GM19455 (cell line): ENCODE measurements around the gene HLA-A.

ENCODE experiments used
- ATAC-seq: cut with Tn5 transposase; IDR thresholded peaks from one replicate; pipeline ENCODE4 v1.9.1; 2021; ENCODE audit not compliant: unreplicated experiment

The HLA-A gene

DNA sequence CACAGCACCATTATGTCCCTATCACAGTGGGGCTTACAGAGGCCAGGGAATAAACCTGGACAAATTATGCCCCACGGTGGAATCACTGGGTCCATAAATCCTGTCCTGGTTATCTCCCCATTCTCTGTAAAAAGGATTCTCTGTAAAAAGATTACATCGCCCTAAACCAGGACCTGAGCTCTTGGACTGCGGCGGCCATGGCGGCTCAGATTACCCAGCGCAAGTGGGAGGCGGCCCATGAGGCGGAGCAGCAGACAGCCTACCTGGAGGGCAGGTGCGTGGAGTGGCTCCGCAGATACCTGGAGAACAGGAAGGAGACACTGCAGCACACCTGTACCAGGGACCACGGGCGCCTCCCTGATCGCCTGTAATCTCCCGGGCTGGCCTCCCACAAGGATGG lies 8.4 kb upstream of the HLA-A start:
- ATAC-seq, result no peak

DNA sequence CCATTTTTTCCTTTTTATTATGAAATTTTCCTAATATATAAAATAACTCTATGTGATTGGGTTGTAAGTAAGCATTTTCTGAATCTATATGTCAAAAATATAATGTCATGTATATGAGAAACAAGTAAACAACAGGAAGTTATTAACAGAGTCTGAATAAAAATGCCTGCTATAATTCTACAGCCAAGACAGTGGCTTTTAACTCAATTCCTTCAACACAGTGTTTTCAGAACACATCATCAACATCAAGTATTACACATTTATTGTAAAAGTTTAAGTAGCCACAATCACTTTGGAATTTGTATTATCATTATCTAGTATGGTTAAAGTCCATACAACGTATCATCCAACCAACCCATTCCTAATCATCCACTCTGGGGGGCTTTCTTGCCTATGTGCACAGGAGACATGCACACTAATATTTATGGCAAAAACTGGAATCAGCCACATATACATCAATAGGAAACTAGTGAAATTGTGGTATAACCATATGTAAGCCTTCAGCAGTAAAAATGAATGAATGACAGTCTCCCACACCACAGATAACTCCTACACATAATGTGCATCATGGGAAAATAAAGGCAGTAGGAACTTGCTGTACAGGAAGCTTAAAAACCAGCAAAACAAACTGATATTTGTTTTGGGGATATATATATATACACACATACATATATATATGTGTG lies 6.9 kb upstream of the HLA-A start:
- no peak for ATAC-seq

DNA sequence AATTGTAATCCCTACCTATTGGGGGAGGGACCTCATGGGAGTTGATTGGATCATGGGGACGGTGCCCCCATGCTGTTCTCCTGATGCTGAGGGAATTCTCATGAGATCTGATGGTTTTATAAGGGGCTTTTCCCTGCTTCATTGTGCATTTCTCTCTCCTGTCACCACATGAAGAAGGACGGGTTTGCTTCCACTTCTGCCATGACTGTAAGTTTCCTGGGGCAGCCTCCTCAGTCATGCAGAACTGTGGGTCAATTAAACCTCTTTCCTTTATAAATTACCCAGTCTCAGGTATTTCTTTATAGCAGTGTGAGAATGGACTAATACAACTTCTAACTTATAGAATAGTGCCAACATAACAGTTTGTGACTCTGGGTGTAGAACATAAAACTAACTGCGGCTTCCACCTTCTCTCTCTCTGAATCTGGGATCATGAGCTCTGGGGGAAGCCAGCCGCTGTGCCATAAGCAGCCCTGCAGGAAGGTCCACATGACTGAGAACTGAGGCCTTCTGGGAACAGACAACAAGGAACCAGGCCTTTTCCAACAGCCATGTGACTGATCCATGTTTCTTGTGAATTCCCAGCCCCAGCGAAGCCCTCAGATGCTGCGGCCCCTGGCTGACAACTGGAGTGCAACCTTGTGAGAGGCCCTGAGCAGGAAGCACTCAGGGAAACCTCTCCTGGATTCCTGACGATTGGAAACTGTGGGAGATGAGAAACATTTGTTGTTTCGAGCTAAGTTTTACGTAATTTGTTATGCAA lies 3.4 kb upstream of the HLA-A start:
- ATAC-seq, result no peak

DNA sequence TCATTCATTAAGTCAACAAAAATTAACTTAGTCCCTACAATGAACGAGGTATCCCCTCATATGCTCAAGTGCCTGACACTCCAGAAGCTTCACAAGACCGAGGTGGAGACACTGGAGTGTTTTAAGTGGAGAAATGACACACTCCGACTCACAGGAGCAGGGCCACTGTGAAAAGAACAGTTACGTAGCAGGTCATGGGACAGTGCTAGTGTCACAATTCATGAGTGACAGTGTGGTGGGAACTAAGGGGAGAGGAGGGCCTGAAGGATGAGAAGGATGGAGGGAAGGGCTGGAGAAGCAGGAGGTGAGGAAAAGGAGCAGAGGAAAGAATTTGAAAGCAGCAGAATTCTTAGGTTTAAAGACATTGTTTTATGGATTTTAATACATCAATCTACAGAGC lies 1.3 kb upstream of the HLA-A start:
- ATAC-seq, result no peak

DNA sequence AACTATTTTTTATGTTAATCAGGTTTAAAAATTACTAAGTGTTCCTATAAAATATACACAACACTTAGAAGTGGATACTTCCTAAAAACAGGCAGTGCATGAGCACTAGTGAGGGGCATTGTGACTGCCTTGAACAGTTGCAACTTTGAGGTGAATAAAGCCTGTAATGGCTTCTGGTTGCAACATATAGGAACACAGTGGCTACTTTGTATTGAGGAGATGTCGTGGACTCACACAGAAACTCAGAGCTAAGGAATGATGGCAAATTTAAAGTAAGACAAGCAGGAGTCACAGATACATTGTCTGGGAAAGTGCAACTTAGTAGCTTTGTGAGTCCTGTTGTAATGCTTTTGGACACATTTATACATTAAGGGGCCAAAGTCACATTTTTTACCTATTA lies 861 bp upstream of the HLA-A start:
- ATAC-seq, result no peak

DNA sequence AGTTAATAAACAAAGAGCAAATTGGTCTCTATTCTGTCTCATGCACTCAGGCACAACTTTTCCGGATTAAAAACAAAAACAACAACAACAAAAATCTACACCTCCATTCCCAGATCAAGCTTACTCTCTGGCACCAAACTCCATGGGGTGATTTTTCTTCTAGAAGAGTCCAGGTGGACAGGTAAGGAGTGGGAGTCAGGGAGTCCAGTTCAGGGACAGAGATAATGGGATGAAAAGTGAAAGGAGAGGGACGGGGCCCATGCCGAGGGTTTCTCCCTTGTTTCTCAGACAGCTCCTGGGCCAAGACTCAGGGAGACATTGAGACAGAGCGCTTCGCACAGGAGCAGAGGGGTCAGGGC lies 437 bp upstream of the HLA-A start:
- ATAC-seq, result no peak

DNA sequence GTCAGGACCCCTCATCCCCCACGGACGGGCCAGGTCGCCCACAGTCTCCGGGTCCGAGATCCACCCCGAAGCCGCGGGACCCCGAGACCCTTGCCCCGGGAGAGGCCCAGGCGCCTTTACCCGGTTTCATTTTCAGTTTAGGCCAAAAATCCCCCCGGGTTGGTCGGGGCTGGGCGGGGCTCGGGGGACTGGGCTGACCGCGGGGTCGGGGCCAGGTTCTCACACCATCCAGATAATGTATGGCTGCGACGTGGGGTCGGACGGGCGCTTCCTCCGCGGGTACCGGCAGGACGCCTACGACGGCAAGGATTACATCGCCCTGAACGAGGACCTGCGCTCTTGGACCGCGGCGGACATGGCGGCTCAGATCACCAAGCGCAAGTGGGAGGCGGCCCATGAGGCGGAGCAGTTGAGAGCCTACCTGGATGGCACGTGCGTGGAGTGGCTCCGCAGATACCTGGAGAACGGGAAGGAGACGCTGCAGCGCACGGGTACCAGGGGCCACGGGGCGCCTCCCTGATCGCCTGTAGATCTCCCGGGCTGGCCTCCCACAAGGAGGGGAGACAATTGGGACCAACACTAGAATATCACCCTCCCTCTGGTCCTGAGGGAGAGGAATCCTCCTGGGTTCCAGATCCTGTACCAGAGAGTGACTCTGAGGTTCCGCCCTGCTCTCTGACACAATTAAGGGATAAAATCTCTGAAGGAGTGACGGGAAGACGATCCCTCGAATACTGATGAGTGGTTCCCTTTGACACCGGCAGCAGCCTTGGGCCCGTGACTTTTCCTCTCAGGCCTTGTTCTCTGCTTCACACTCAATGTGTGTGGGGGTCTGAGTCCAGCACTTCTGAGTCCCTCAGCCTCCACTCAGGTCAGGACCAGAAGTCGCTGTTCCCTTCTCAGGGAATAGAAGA lies 978 bp downstream of the HLA-A start:
- no peak for ATAC-seq

DNA sequence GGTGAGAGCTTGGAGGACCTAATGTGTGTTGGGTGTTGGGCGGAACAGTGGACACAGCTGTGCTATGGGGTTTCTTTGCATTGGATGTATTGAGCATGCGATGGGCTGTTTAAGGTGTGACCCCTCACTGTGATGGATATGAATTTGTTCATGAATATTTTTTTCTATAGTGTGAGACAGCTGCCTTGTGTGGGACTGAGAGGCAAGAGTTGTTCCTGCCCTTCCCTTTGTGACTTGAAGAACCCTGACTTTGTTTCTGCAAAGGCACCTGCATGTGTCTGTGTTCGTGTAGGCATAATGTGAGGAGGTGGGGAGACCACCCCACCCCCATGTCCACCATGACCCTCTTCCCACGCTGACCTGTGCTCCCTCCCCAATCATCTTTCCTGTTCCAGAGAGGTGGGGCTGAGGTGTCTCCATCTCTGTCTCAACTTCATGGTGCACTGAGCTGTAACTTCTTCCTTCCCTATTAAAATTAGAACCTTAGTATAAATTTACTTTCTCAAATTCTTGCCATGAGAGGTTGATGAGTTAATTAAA lies 3.0 kb downstream of the HLA-A start:
- no peak for ATAC-seq

DNA sequence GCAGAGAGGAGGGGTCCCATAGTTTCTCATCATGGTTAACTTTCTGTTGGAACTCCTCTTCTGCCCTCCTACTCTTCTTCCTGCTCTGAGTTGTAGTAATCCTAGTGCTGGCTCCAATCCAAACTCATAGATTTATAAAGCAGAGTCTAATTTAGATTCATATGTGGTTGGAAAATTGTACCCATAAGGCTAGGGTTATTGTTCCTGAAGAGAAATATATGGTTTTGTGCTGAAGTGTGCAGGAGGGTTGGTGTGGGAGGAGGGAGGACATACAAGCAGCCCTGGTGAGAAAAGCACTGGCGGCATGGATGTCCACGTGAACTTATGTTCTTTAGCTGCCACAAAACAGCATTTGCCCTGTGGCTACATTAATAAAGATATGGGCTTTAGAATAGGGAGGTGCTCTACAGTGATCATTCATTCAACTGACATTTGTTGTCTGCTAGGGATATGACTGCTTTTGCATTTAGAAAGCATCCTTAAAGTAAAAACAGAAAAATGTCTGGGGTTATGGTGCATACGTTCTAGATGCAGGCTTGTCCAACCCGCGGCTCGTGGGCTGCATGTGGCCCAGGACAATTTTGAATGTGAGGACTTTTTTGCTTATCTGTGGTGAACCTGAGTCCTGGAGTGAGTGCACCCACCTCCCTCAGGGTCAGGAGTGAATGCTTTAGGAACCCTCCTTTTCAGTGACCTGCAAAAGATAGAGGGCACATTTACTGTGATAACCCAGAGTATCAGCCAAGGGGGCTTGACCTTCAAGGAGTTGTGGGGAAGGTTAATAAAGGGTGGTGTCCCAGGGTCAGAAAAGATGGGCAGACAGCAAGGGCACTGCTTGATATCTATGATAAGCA lies 4.1 kb downstream of the HLA-A start:
- ATAC-seq, result no peak

DNA sequence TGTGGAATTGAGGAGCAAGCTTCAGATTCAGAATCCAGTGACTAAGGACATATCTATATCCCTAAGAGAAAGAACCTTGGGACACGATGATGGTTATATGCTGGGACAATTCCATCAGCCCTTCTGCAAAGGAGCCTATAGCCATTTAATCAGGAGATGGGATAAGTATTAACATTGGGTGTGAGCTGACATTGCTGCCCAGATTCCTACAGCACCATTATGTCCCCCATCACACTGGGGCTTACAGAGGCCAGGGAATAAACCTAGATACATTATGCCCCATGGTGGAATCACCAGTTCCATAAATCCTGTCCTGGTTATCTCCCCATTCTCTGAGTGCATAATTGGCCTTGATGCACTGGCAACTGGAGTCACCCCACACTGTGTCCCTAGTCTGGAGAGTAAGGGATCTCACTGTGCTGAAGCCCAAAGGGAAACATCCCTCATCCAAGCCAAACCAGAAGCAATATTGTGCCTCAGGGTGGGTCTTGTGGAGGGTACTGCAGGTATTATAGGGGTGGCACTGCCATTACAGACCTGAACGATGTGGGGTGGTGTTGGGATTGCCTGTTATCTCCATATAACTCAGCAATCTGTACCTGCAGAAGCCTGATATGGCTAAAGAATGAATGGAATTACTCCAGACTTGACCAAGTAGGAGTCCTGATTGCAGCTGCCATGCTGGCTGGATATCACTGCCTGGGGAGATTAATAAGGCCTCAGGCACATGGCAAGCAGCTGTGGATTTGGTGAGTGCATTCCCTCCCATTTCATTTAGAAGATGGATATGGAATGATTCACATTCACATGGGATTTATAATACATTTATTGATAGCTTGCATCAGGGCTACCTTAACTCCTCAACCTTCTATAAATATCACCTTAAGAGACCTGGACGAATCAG lies 5.0 kb downstream of the HLA-A start:
- no peak for ATAC-seq

DNA sequence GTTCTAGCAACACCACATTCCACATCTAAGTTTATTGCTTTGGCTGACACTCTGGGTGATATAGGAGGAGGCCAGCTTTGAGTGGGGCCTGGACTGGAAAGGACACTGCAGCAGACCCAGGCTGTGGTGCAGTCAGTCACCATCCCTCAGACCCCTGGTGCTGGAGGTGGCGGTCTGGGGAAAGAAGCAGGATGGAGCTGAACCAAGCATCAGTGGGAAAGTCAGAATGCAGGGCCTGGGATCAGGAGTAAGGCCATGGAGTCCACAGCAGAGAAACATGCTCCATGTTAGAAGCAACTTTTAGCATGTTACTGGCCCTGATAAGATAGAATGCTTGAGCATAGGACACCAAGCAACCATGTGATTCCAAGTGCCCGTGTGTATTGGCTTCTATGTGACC lies 5.9 kb downstream of the HLA-A start:
- no peak for ATAC-seq

DNA sequence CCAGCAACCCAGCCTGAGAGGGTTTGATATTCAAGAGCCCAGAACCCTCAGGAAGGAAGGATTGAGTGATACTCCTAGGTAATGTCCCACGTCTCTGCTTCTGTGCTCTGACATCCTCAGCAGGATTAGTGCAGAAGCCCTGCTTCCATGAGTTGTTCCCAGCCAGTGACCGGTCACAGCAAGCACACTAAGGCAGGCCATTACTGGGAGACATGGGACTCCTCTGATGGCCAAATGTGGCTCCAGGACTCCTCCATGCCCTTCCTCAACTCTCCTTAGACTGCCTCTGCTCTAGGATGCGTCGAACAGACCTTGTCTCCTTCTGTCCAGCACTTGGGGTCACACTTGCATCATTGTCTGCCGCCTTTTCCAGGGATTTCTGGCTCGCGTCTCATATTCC lies 7.6 kb downstream of the HLA-A start:
- no peak for ATAC-seq

DNA sequence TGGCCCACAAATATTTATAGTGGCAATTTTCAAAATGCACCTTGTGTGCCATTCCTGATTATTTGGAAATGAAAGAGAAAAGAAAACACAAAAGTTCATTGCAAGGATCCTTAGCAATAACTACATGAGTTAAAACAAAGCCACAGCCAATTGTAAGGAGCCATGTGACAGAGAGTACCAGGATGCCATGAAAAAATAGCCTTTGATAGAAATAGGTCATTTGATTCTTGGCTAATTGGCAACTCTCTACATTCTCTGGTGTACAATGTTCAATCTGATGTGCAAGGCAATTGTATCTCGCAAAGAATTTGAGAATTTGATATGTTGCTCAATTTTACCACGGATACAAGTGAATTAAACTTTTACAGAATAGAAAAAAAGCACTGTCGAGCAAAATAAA lies 9.6 kb downstream of the HLA-A start:
- ATAC-seq, result no peak

DNA sequence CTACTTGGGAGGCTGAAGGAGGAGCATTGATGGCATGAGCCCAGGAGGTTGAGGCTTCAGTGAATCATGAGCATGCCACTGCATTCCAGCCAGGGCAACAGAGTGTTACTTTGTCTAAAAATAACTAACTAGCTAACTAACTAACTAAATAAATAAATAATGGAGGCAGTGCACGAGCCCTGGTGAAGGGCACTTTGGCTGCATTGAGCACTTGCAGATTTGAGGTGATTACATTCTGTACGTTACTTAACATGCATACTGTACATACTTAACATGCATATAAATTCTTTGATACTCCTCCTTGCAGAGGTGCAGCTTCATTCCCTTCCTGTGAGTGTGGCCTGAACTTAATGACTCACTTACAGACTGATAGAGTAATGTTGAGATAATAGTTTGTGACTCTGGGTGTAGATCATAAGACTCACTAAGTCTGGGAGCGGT lies 10.7 kb downstream of the HLA-A start:
- no peak for ATAC-seq

DNA sequence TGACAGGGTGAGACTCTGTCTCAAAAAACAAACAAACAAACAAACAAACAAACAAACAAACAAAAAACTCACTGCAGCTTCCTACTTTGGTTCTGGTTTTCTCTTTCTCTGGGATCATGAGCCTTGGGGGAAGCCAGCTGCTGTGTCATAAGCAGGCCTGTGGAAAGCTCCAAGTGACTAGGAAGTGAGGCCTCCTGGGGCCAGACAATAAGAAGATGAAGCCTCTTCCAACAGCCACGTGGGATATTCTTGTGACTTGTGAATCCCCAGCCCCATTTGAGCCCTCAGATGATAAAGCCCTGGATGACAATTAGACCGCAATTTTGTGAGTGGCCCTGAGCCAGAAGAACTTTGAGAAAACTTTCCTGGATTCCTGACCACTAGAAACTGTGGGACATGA lies 11.4 kb downstream of the HLA-A start:
- no peak for ATAC-seq

DNA sequence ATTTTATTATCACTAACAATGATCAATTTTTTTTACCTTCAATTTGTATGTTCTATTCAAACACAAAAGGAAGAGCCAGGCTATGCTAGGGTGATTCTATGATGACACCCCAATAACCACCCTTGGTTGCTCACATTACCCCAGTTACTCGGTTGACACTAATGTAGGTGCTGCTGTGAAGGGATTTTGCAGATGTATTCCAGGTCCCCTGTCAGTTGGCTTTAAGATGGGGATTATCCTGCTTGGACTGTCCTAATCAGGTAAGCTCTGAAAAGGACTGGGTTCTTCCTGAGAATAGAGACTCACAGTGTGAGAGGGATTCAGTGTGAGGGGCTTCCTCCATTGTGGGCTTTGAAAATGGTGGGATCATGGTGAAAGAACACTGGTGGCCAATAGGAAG lies 11.9 kb downstream of the HLA-A start:
- ATAC-seq, result no peak

DNA sequence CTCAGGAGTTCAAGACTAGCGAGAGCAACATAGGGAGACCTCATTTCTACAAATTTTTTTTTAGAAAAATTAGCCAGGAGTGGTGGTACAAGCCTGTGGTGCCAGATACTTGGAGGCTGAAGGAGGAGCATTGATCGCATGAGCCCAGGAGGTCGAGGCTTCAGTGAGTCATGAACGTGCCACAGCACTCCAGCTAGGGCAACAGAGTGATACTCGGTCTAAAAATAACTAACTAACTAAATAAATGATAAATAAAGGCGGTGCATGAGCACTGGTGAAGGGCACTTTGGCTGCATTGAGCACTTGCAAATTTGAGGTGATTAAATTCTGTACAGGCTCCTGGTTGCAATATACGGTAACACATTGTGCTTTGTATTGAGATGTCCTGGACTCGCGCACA lies 13.5 kb downstream of the HLA-A start:
- ATAC-seq, result no peak

DNA sequence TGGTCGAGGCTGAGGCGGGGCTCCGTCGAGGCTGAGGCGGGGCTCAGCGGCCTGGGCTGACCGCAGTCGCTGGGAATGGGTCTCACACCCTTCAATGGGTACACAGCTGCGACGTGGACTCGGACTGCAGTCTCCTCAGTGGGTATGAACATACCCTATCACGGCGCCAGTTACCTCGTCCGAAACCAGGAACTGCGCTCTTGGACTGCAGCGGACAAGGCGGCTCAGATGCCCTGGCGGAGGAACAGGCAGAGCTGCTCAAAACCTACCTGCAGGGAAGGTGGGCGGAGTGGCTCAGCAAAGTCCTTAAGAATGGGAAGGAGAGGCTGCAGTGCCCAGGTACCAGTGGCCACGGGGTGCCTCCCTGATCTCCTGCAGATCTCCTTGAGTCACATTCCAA lies 14.2 kb downstream of the HLA-A start:
- ATAC-seq, result no peak

DNA sequence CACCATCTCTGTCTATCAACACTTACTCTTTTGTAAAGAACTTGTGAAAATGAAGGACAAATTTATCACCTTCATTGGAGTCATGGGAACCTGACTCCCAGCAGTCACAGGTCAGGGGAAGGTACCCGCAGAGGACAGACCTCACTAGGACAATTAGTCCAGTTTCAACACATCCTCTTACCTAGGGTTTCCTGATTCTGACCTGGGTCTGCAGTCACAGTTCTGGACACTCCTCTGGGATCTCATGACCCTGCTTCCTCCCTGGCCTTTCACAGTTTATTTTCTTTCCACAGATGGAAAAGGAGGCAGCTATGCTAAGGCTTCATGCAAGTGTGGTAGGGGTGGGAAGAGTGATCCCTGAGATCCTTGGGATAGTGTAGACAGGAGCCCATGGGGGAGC lies 15.7 kb downstream of the HLA-A start:
- ATAC-seq, result no peak

DNA sequence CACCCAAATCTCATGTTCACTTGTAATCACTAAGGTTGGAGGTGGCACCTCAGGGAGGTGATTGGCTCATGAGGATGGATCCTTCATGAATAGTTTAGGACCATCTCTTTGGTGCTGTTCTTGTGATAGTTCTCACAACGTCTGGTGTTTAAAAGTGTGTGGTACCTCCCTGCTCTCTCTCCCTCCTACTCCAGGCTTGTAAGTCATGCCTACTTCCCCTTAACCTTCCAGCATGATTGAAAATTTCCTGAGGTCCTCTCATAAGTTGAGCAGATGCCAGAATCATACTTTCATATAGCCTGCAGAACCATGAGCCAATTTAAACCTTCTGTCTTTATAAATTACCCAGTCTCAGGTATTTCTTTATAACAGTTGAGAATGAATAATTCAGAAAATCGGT lies 16.6 kb downstream of the HLA-A start:
- no peak for ATAC-seq
